Activated CD4-positive, alpha-beta memory T cell treated with anti-CD3 and anti-CD28 coated beads, Interleukin-2, amount 10 ng/mL, durations not matched to agents 7 days and 5 days (primary cell): Measurements from ENCODE around the gene LIG3. TPM values are rescaled to one million over a fixed set of nuclear protein-coding genes. Genes with fewer than 3 reads are reported as not detected.
"Not testable (repeated sequence)": the region's sequence is repeated elsewhere in the genome, so short reads cannot be mapped to it uniquely, and the experiment has no call there.

Experiments used
- CTCF ChIA-PET: fragments of 350-600 bp; sonication (Branson Sonifier 250); formaldehyde crosslinking; loops from one replicate; lab custom pipeline; 2021; ENCODE audit warnings: antibody characterized with exemption, inconsistent platforms; lab: Charles Lee
- POLR2A ChIA-PET: fragments of 350-600 bp; sonication (Branson Sonifier 250); formaldehyde crosslinking; loops from one replicate; lab custom pipeline; 2021; ENCODE audit warnings: antibody characterized with exemption; lab: Charles Lee
- DNase-seq: peaks from one replicate; pipeline ENCODE4 v3.0.0-alpha.2; 2020
- H3K27ac Mint-ChIP-seq: one replicate; pipeline ENCODE4 v1.8.0; 2021; ENCODE audit warnings: mild to moderate bottlenecking, mixed read lengths
- H3K27me3 Mint-ChIP-seq: one replicate; pipeline ENCODE4 v1.8.0; 2021; ENCODE audit warnings: mixed read lengths
- H3K36me3 Mint-ChIP-seq: one replicate; pipeline ENCODE4 v1.8.0; 2021; ENCODE audit warnings: low read depth, mixed read lengths
- H3K4me1 Mint-ChIP-seq: one replicate; pipeline ENCODE4 v1.8.0; 2021; ENCODE audit warnings: mixed read lengths
- H3K4me3 Mint-ChIP-seq: one replicate; pipeline ENCODE4 v1.8.0; 2021; ENCODE audit warnings: mild to moderate bottlenecking, mixed read lengths
- H3K9me3 Mint-ChIP-seq: one replicate; pipeline ENCODE4 v1.8.0; 2021; ENCODE audit warnings: mixed read lengths
- total RNA-seq, 2 experiments: library from RNA; stranded (reverse); gene quantifications; one replicate each; pipeline ENCODE4 v1.2.3, GENCODE V29; 2021

Gene LIG3
- total RNA-seq, 2 experiments from 2014 or later: 35.0 to 38.3 TPM

DNA sequence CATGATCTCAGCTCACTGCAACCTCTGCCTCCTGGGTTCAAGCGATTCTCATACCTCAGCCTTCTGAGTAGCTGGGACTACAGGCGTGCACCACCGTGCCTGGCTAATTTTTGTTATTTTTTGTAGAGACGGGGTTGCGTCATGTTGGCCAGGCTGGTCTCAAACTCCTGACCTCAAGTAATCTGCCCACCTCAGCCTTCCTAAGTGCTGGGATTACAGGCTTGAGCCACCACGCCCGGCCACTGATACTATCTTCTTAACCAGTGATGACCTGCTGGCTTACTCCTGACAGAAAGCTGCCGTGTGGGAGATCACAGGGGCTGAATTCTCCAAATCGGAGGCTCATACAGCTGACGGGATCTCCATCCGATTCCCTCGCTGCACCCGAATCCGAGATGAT lies 20.7 kb downstream of the LIG3 start:
- H3K27ac Mint-ChIP-seq, DNase-seq, H3K27me3 Mint-ChIP-seq, H3K4me3 Mint-ChIP-seq, H3K4me1 Mint-ChIP-seq, H3K9me3 Mint-ChIP-seq: not testable (repeated sequence)
- ChIA-PET CTCF (interaction anchor here (2.9 to 12.7 kb wide), 3 partner anchors 21 to 118 kb away, joined by 17 to 123 read pairs (median 41); partner anchors contain the start of genes FNDC8 and RAD51D), POLR2A (interaction anchor here (1.2 to 4.8 kb wide), 3 partner anchors 20 to 118 kb away, joined by 3 to 29 read pairs (median 13); partner anchors contain the start of gene RAD51D)
- peaks cover 37% of the 10 kb centered on the region for H3K36me3 Mint-ChIP-seq

GRCh38 chr17:35001549-35001948 lies 21.2 kb downstream of the LIG3 start:
- Mint-ChIP-seq H3K4me3 (no peak overlapping the region), H3K9me3 (no peaks in the 10 kb centered on the region), H3K27ac (no peak overlapping the region), H3K4me1 (peaks cover 6% of the 10 kb centered on the region), H3K27me3 (no peaks in the 10 kb centered on the region), H3K36me3 (peaks cover 33% of the 10 kb centered on the region)
- ChIA-PET POLR2A (interaction anchor here (1.2 to 3.3 kb wide), 2 partner anchors 21 kb away, joined by 3 to 13 read pairs; no protein-coding TSS in a partner anchor), CTCF (interaction anchor here (0.9 to 6.0 kb wide), 2 partner anchors 88 to 120 kb away, joined by 3 to 41 read pairs; partner anchors contain the start of gene FNDC8)
- no peak for DNase-seq

- Mint-ChIP-seq H3K9me3 (no peaks in the 10 kb centered on the region), H3K36me3 (peaks cover 41% of the 10 kb centered on the region), H3K27ac (no peak overlapping the region), H3K27me3 (no peaks in the 10 kb centered on the region), H3K4me3 (no peak overlapping the region), H3K4me1 (peaks cover 5% of the 10 kb centered on the region)
- POLR2A ChIA-PET: interaction anchor here (1.1 to 1.3 kb wide), 3 partner anchors 20 to 116 kb away, joined by 4 to 7 read pairs (median 4); partner anchors contain the start of gene RAD51D
- CTCF ChIA-PET: no interaction called here
- DNase-seq: no peak
Measured at GRCh38 chr17:35002876-35003551, 22.7 kb downstream of the LIG3 start.

DNA sequence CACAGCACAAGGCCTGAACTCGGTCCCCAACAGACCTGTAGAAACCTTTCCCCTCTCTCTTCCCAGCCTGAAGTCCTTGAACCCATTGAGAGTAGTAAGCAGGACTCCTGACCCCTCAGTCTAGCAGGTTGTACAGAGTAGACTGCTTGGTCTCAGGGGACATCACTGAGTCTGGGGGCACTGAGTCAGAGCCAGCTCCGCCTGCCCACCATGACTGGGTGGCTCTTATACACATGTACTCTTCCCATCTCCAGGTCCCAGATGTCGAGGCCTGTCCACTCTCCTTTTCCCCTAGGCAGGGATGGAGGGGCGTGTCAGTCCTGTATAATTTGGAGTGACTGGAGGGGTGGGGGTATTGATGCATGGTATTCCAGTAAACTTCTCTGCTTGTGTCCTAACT lies 23.5 kb downstream of the LIG3 start:
- Mint-ChIP-seq H3K36me3 (peaks cover 42% of the 10 kb centered on the region), H3K27ac (no peak overlapping the region), H3K9me3 (no peaks in the 10 kb centered on the region), H3K4me3 (no peak overlapping the region), H3K4me1 (no peaks in the 10 kb centered on the region), H3K27me3 (no peaks in the 10 kb centered on the region)
- POLR2A ChIA-PET: interaction anchor here (0.5 to 1.1 kb wide), 2 partner anchors 43 to 86 kb away, joined by 3 to 4 read pairs; no protein-coding TSS in a partner anchor
- no peak for DNase-seq
- CTCF ChIA-PET: interaction anchor here (0.6 kb wide), 1 partner anchor 112 kb away, joined by 3 read pairs; no protein-coding TSS in a partner anchor

DNA sequence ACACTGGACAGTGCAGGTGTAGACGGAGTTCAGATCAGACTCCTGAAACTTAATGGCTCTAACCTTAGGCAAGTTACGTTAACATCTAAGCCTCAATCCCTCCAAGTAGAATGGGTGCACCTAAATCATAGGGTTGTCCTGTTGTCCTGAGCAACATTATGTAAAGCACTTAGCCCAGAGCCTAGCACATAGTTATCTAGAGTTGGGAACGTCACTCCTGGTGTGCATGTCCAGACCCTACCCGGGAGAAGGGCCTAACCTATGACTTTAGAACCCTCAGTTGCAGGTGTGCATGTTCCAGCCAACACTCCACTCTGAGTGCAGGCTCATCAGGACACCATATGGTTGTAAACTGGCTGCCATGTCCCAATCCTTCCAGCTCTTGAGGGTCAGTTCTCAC lies 26.0 kb downstream of the LIG3 start:
- H3K9me3 Mint-ChIP-seq: no peaks in the 10 kb centered on the region
- peaks cover 64% of the 10 kb centered on the region for H3K36me3 Mint-ChIP-seq
- H3K27me3 Mint-ChIP-seq: no peaks in the 10 kb centered on the region
- ChIA-PET CTCF (no interaction called here), POLR2A (interaction anchor here (1.3 kb wide), 1 partner anchor 113 kb away, joined by 3 read pairs; no protein-coding TSS in a partner anchor)
- H3K27ac Mint-ChIP-seq: no peak overlapping the region
- H3K4me1 Mint-ChIP-seq: no peaks in the 10 kb centered on the region
- no peak overlapping the region for H3K4me3 Mint-ChIP-seq
- DNase-seq: no peak

GRCh38 chr17:35006961-35007360 lies 26.6 kb downstream of the LIG3 start:
- Mint-ChIP-seq H3K4me1 (no peaks in the 10 kb centered on the region), H3K27me3 (no peaks in the 10 kb centered on the region), H3K4me3 (no peak overlapping the region), H3K9me3 (no peaks in the 10 kb centered on the region), H3K36me3 (peaks cover 68% of the 10 kb centered on the region), H3K27ac (no peak overlapping the region)
- POLR2A ChIA-PET: interaction anchor here (1.3 kb wide), 1 partner anchor 112 kb away, joined by 3 read pairs; no protein-coding TSS in a partner anchor
- CTCF ChIA-PET: no interaction called here
- no peak for DNase-seq

GRCh38 chr17:35010093-35010492 lies 29.8 kb downstream of the LIG3 start:
- Mint-ChIP-seq H3K36me3 (peaks cover 63% of the 10 kb centered on the region), H3K27me3 (no peaks in the 10 kb centered on the region), H3K4me3 (no peak overlapping the region), H3K4me1 (no peaks in the 10 kb centered on the region), H3K27ac (no peak overlapping the region), H3K9me3 (no peaks in the 10 kb centered on the region)
- DNase-seq: no peak
- ChIA-PET POLR2A (interaction anchor here (1.3 to 1.5 kb wide), 2 partner anchors 8 to 13 kb away, joined by 3 to 6 read pairs; no protein-coding TSS in a partner anchor), CTCF (interaction anchor here (2.0 kb wide), 1 partner anchor 80 kb away, joined by 9 read pairs; no protein-coding TSS in a partner anchor)

- CTCF ChIA-PET: interaction anchor here (2.9 kb wide), 1 partner anchor 52 kb away, joined by 10 read pairs; the partner anchor contains the start of gene RFFL
Measured at GRCh38 chr17:35011671-35012216, 31.4 kb downstream of the LIG3 start.

GRCh38 chr17:35016369-35016768 lies 36.1 kb downstream of the LIG3 start:
- Mint-ChIP-seq H3K9me3 (no peaks in the 10 kb centered on the region), H3K27me3 (no peaks in the 10 kb centered on the region), H3K36me3 (peaks cover 73% of the 10 kb centered on the region), H3K27ac (no peak overlapping the region), H3K4me1 (peaks cover 15% of the 10 kb centered on the region), H3K4me3 (no peak overlapping the region)
- ChIA-PET CTCF (no interaction called here), POLR2A (interaction anchor here (1.0 kb wide), 1 partner anchor 17 kb away, joined by 3 read pairs; no protein-coding TSS in a partner anchor)
- no peak for DNase-seq

More at GRCh38 chr17:35011671-35012216, 31.4 kb downstream of the LIG3 start:
- Mint-ChIP-seq H3K27me3 (no peaks in the 10 kb centered on the region), H3K4me3 (no peak overlapping the region), H3K4me1 (no peaks in the 10 kb centered on the region), H3K36me3 (peaks cover 76% of the 10 kb centered on the region), H3K27ac (no peak overlapping the region), H3K9me3 (no peaks in the 10 kb centered on the region)
- POLR2A ChIA-PET: interaction anchor here (1.1 to 3.2 kb wide), 2 partner anchors 11 to 51 kb away, joined by 3 to 24 read pairs; no protein-coding TSS in a partner anchor
- DNase-seq: no peak

DNA sequence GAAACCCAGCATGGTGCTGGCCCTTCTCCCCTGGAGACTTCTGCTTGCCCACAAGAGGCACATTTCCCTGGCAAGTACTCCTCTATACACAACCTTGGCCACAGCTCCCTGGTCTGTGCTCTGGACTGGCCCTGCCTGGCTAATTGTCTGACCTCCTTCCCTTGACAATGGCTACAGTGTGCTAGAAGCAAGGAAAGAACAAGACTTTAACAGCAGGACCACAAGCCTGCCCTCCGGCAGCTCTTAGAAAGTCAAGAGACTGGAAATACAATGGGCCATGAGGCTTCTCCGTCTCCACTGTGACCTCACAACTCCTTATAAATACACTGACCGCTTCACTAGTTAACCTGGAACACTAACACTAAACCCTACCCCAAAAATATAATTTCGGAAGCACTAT lies 36.7 kb downstream of the LIG3 start:
- H3K9me3 Mint-ChIP-seq: no peaks in the 10 kb centered on the region
- no peaks in the 10 kb centered on the region for H3K27me3 Mint-ChIP-seq
- H3K4me1 Mint-ChIP-seq: peaks cover 21% of the 10 kb centered on the region
- no peak for DNase-seq
- POLR2A ChIA-PET: no interaction called here
- H3K36me3 Mint-ChIP-seq: peaks cover 73% of the 10 kb centered on the region
- H3K4me3 Mint-ChIP-seq: no peak overlapping the region
- CTCF ChIA-PET: no interaction called here
- peak overlapping the region; percentile 21 for H3K27ac Mint-ChIP-seq

DNA sequence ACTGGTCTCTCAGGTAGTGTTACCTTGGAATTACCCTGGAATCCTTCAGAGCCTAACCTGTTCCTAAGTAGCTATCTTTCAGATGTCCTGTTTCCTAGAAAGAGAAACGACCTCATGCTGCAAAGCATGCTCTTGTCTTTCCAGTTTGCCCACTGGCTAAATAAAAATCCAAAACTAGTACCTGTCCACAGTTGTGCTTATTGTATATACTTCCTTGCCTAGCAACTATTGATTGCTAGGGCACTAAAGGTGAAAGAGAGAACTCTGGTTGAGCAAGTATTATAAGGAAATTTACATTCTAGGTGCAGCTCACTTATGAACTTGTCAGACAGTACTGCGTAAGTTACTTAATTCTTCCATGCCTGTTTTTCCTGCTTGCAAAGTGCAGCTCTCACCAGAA lies 38.5 kb downstream of the LIG3 start:
- Mint-ChIP-seq H3K36me3 (peaks cover 74% of the 10 kb centered on the region), H3K9me3 (no peaks in the 10 kb centered on the region), H3K27ac (no peak overlapping the region), H3K4me1 (peaks cover 39% of the 10 kb centered on the region), H3K27me3 (no peaks in the 10 kb centered on the region), H3K4me3 (no peak overlapping the region)
- no peak for DNase-seq
- CTCF ChIA-PET: interaction anchor here (1.0 to 1.5 kb wide), 2 partner anchors 10 to 71 kb away, joined by 3 to 4 read pairs; no protein-coding TSS in a partner anchor
- POLR2A ChIA-PET: interaction anchor here (0.9 to 1.7 kb wide), 7 partner anchors 9 to 71 kb away, joined by 3 to 6 read pairs (median 3); partner anchors contain the start of gene RFFL

- Mint-ChIP-seq H3K9me3 (no peaks in the 10 kb centered on the region), H3K36me3 (peaks cover 77% of the 10 kb centered on the region), H3K4me1 (peaks cover 47% of the 10 kb centered on the region), H3K27ac (no peak overlapping the region), H3K27me3 (no peaks in the 10 kb centered on the region), H3K4me3 (no peak overlapping the region)
- CTCF ChIA-PET: interaction anchor here (1.5 kb wide), 1 partner anchor 70 kb away, joined by 4 read pairs; no protein-coding TSS in a partner anchor
- no peak for DNase-seq
- POLR2A ChIA-PET: interaction anchor here (0.9 to 1.7 kb wide), 6 partner anchors 15 to 70 kb away, joined by 3 to 6 read pairs (median 4); partner anchors contain the start of gene RFFL
Measured at GRCh38 chr17:35019386-35020179, 39.3 kb downstream of the LIG3 start.
